Activated CD8-positive, alpha-beta T cell treated with anti-CD3 and anti-CD28 coated beads for 36 hours (primary cell): ENCODE data around the gene EEPD1. TPM values are rescaled to one million over a fixed set of nuclear protein-coding genes. Genes with fewer than 3 reads are reported as not detected.
"Not testable (repeated sequence)": the region's sequence is repeated elsewhere in the genome, so short reads cannot be mapped to it uniquely, and the experiment has no call there.

Experiments
- ATAC-seq: fragments of 200-7000 bp; cut with Tn5 transposase; one replicate; pipeline ENCODE4 v1.10.0; 2021; ENCODE audit warnings: mild to moderate bottlenecking, moderate library complexity
- CTCF ChIA-PET: fragments of 350-600 bp; sonication (Branson Sonifier 250); formaldehyde crosslinking; loops from one replicate; lab custom pipeline; 2021; ENCODE audit warnings: antibody characterized with exemption; lab: Charles Lee
- POLR2A ChIA-PET: fragments of 350-600 bp; sonication (Branson Sonifier 250); formaldehyde crosslinking; loops from one replicate; lab custom pipeline; 2021; ENCODE audit warnings: antibody characterized with exemption; lab: Charles Lee
- DNase-seq: peaks from one replicate; pipeline ENCODE4 v3.0.0-alpha.2; 2020
- H3K27ac Mint-ChIP-seq: one replicate; pipeline ENCODE4 v1.8.0; 2021; ENCODE audit warnings: mild to moderate bottlenecking, mixed read lengths
- H3K27me3 Mint-ChIP-seq: one replicate; pipeline ENCODE4 v1.8.0; 2021; ENCODE audit warnings: mixed read lengths
- H3K36me3 Mint-ChIP-seq: one replicate; pipeline ENCODE4 v1.8.0; 2021; ENCODE audit warnings: low read depth, mixed read lengths
- H3K4me1 Mint-ChIP-seq: one replicate; pipeline ENCODE4 v1.8.0; 2021; ENCODE audit warnings: low read depth, mixed read lengths
- H3K4me3 Mint-ChIP-seq: one replicate; pipeline ENCODE4 v1.8.0; 2021; ENCODE audit warnings: mild to moderate bottlenecking, moderate library complexity, mixed read lengths
- H3K9me3 Mint-ChIP-seq: one replicate; pipeline ENCODE4 v1.8.0; 2021; ENCODE audit warnings: mixed read lengths
- intact Hi-C: fragments of 100-400 bp; cut with micrococcal nuclease; formaldehyde crosslinking; loops from one replicate; pipeline ENCODE4 v1.10.0; 2022
- total RNA-seq, 2 experiments: library from RNA; stranded (reverse); gene quantifications; one replicate each; pipeline ENCODE4 v1.2.3, GENCODE V29; 2021
- TF ChIP-seq, protein P1 (sequence below): fragments of 200-600 bp; IDR thresholded peaks from one replicate; pipeline ENCODE4 v1.8.0; 2022; ENCODE audit warnings: antibody characterized with exemption, mild to moderate bottlenecking

Gene EEPD1
- total RNA-seq, 2 experiments from 2014 or later = 0.76 to 0.90 TPM

DNA sequence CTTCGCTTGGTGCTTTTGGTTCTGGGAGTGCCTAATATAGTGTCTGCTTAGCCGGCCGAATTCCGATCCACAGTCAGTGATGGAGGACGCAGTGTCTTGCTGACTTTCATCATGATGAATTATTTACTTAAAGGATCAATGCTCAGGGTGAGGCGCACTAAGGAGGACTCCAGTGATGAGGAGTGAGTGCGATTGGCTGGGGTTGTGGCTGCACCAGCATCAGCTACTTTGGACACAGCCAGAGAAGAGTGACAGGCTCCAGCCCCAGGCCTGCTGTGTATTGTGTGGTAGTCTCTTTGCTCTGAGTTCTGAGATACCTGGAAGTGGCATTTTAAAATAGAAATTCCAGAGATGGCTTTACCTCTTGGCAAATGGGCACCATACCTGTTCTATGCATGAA, 163.3 kb downstream of the EEPD1 start:
- ATAC-seq (no peak), DNase-seq (no peak)
- no peaks in the 10 kb centered on the region for H3K9me3 Mint-ChIP-seq
- no peak overlapping the region for H3K27ac Mint-ChIP-seq
- no peak overlapping the region for H3K4me3 Mint-ChIP-seq
- intact Hi-C loops = no loop called here
- H3K4me1 Mint-ChIP-seq = no peaks in the 10 kb centered on the region
- POLR2A ChIA-PET = no interaction called here
- CTCF ChIA-PET = interaction anchor here (1.2 kb wide), 1 partner anchor 25 kb away, joined by 3 read pairs; no protein-coding TSS in a partner anchor
- no peaks in the 10 kb centered on the region for H3K27me3 Mint-ChIP-seq
- H3K36me3 Mint-ChIP-seq = no peaks in the 10 kb centered on the region
- TF ChIP-seq, protein P1, sequence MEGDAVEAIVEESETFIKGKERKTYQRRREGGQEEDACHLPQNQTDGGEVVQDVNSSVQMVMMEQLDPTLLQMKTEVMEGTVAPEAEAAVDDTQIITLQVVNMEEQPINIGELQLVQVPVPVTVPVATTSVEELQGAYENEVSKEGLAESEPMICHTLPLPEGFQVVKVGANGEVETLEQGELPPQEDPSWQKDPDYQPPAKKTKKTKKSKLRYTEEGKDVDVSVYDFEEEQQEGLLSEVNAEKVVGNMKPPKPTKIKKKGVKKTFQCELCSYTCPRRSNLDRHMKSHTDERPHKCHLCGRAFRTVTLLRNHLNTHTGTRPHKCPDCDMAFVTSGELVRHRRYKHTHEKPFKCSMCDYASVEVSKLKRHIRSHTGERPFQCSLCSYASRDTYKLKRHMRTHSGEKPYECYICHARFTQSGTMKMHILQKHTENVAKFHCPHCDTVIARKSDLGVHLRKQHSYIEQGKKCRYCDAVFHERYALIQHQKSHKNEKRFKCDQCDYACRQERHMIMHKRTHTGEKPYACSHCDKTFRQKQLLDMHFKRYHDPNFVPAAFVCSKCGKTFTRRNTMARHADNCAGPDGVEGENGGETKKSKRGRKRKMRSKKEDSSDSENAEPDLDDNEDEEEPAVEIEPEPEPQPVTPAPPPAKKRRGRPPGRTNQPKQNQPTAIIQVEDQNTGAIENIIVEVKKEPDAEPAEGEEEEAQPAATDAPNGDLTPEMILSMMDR = no peak

DNA sequence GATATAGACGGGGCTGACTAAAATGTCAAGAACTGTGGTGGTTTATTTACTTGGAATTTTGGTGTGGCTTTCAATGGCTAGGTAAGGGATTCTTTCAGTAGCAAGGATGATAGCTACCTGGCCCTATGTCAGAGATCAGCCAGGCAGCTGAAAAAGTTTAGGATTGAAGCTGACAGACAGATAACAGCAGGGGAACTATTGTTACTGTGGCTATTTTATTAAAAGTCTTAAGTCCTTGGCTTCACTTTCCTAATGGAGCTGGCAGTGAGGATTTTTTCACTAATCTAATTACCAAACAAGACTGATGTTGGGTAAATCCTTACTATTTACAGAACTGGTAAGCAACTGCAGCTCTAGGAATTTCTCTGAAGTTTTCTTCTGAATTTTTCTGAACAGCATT, 164.2 kb downstream of the EEPD1 start:
- H3K27me3 Mint-ChIP-seq = no peaks in the 10 kb centered on the region
- H3K27ac Mint-ChIP-seq = no peak overlapping the region
- DNase-seq (no peak), ATAC-seq (no peak)
- H3K4me1 Mint-ChIP-seq = no peaks in the 10 kb centered on the region
- intact Hi-C loops = no loop called here
- CTCF ChIA-PET = interaction anchor here (0.6 to 5.1 kb wide), 12 partner anchors 9 to 341 kb away, joined by 3 to 63 read pairs (median 6); no protein-coding TSS in a partner anchor
- no peaks in the 10 kb centered on the region for H3K9me3 Mint-ChIP-seq
- no peaks in the 10 kb centered on the region for H3K36me3 Mint-ChIP-seq
- H3K4me3 Mint-ChIP-seq = no peak overlapping the region
- TF ChIP-seq, protein P1 = no peak
- POLR2A ChIA-PET = no interaction called here

DNA sequence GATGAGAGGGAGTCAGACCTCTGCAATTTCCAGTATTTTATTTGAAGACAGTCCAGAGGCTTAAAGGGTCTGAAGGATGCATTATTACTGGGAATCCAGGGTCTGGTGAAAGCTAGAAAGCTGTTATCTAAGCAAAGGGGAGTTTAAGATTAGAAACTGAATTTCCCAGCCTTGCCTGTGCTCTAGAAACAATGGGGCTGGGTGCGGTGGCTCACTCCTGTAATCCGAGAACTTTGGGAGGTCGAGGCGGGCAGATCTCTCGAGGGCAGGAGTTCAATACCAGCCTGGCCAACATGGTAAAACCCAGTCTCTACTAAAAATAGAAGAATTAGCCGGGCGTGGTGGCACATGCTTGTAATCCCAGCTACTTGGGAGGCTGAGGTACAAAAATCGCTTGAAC, 165.1 kb downstream of the EEPD1 start:
- TF ChIP-seq, protein P1 = no peak
- intact Hi-C loops = no loop called here
- no peaks in the 10 kb centered on the region for H3K27me3 Mint-ChIP-seq
- no peak for ATAC-seq
- CTCF ChIA-PET = interaction anchor here (0.7 to 5.1 kb wide), 31 partner anchors 9 to 883 kb away, joined by 3 to 63 read pairs (median 6); a partner anchor contains a TSS
- POLR2A ChIA-PET = no interaction called here
- no peaks in the 10 kb centered on the region for H3K9me3 Mint-ChIP-seq
- H3K4me3 Mint-ChIP-seq = no peak overlapping the region
- DNase-seq = no peak
- no peaks in the 10 kb centered on the region for H3K36me3 Mint-ChIP-seq
- no peaks in the 10 kb centered on the region for H3K4me1 Mint-ChIP-seq
- no peak overlapping the region for H3K27ac Mint-ChIP-seq

DNA sequence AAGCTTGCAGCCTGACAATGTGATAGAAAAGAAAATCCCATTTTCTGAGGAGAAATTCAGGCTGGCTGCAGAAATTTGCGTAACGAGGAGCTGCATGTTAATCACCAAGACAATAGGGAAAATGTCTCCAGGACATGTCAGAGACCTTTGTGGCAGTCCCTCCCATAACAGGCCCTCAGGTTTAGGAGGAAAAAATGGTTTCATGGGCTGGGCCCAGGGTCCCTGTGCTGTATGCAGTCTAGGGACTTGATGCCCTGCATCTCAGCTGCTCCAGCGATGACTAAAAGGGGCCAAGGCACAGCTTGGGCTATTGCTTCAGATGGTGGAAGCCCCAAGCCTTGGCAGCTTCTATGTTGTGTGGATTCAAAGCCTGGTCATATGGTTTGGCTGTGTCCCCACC, 168.2 kb downstream of the EEPD1 start:
- H3K27me3 Mint-ChIP-seq, H3K4me3 Mint-ChIP-seq, POLR2A ChIA-PET, H3K27ac Mint-ChIP-seq, ATAC-seq, H3K9me3 Mint-ChIP-seq, H3K36me3 Mint-ChIP-seq, intact Hi-C loops, H3K4me1 Mint-ChIP-seq, DNase-seq: not testable (repeated sequence)
- CTCF ChIA-PET = interaction anchor here (0.8 to 5.1 kb wide), 3 partner anchors 18 to 336 kb away, joined by 3 to 63 read pairs (median 44); no protein-coding TSS in a partner anchor

DNA sequence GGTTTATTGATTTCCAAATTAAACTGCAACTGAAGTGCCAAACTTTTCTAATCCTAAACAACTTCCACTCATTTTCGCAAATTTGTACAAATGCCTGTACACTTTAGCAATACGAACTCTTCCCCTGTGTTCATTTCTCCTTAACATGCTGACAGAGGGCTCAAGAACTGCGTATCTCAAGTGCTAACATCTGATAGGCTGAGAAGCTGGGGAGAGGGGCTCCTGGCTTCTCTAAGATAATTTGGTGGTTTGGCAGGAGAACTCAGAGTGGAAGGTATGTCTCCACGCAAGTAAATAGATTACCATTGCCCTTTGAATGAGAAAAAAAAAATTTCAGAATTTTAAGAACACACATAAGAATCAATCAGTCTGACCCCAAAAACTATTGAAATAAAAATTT, 183.3 kb downstream of the EEPD1 start:
- H3K27me3 Mint-ChIP-seq = no peaks in the 10 kb centered on the region
- DNase-seq (no peak), ATAC-seq (no peak)
- no peak overlapping the region for H3K27ac Mint-ChIP-seq
- no peaks in the 10 kb centered on the region for H3K9me3 Mint-ChIP-seq
- TF ChIP-seq, protein P1 = no peak
- ChIA-PET CTCF (interaction anchor here (1.4 kb wide), 1 partner anchor 18 kb away, joined by 4 read pairs; no protein-coding TSS in a partner anchor), POLR2A (interaction anchor here (0.7 kb wide), 1 partner anchor 105 kb away, joined by 3 read pairs; no protein-coding TSS in a partner anchor)
- H3K4me3 Mint-ChIP-seq = no peak overlapping the region
- H3K4me1 Mint-ChIP-seq = no peaks in the 10 kb centered on the region
- intact Hi-C loops = no loop called here
- peaks cover 11% of the 10 kb centered on the region for H3K36me3 Mint-ChIP-seq
